Thymus (tissue), 11 donors: ENCODE results near the gene OR6N2. TPM values are rescaled to one million over a fixed set of nuclear protein-coding genes. Genes with fewer than 3 reads are reported as not detected.

Experiments used
- DNase-seq, 9 donors: peaks; one replicate each; pipeline ENCODE4 v3.0.0-alpha.2; 2013; ENCODE audit warnings: low spot score in 9 of 9, low read depth in 6 of 9, missing footprints in 1 of 9
- H3K27ac ChIP-seq, 2 donors: one replicate each; pipeline ENCODE4 v1.5.1; 2013; ENCODE audit warnings: control low read depth in 1 of 2, low read depth in 1 of 2, low read length in 1 of 2, mild to moderate bottlenecking in 1 of 2, moderate library complexity in 1 of 2
- H3K27me3 ChIP-seq, 2 donors: one replicate each; pipeline ENCODE4 v1.5.1; 2013; ENCODE audit warnings: low read length in 1 of 2; ENCODE audit not compliant: control insufficient read depth in 2 of 2, insufficient read depth in 1 of 2
- H3K36me3 ChIP-seq, 2 donors: one replicate each; pipeline ENCODE4 v1.5.1; 2013; ENCODE audit warnings: low read length in 1 of 2, mild to moderate bottlenecking in 1 of 2, moderate library complexity in 1 of 2; ENCODE audit not compliant: control insufficient read depth in 2 of 2, insufficient read depth in 2 of 2
- H3K4me1 ChIP-seq, 2 donors: one replicate each; pipeline ENCODE4 v1.5.1; 2013; ENCODE audit warnings: low read length in 2 of 2; ENCODE audit not compliant: control insufficient read depth in 2 of 2, insufficient read depth in 2 of 2
- H3K4me3 ChIP-seq, 2 donors: one replicate each; pipeline ENCODE4 v1.5.1; 2013; ENCODE audit warnings: low read length in 2 of 2, control low read depth in 1 of 2, mild to moderate bottlenecking in 1 of 2
- H3K9me3 ChIP-seq, 2 donors: one replicate each; pipeline ENCODE4 v1.5.1; 2013; ENCODE audit warnings: low read length in 1 of 2, mild to moderate bottlenecking in 1 of 2; ENCODE audit not compliant: control insufficient read depth in 2 of 2, insufficient read depth in 1 of 2
- WGBS: extraction: QIAGEN DNeasy Blood & Tissue Kit; methylation state at CpG from one replicate; pipeline ENCODE4 v1.1.7; 2013; 5-methylcytosine and 5-hydroxymethylcytosine counted together
- polyA plus RNA-seq: library from polyadenylated mRNA; stranded (reverse); fragments of 200-250 nt; gene quantifications from one replicate; pipeline ENCODE4 v1.2.3, GENCODE V29; 2013
- total RNA-seq: library from RNA; stranded (reverse); fragments of 120-200 nt; gene quantifications from one replicate; pipeline ENCODE4 v1.2.4, GENCODE V29; 2013
- donor health status: healthy.

The OR6N2 gene
- total and polyA plus RNA-seq, 2 donors = not detected

DNA sequence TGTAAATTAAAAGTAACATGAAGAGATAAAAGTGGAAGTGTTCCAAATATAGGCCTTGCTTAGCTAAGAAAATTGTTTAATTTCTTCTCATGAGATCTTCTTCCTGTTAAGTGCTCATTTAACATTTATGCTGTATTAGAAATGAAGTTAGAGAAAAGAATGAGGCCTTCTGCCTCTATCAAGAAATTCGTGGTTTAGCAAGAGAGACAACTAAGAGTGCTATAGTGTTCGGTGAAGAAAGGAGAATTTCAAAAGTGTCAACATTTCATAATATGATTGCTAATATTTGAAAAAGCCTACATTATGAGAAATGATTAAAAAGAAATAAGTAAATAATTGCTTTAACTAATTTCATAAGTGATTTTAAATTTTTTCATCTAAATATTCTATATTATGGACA is 31.3 kb upstream of the OR6N2 start:
- H3K4me3 ChIP-seq = no peak overlapping the region
- no peaks in the 10 kb centered on the region for H3K27me3 ChIP-seq
- no peaks in the 10 kb centered on the region for H3K36me3 ChIP-seq
- no peak for DNase-seq
- H3K4me1 ChIP-seq = no peaks in the 10 kb centered on the region
- 86% methylated on average over 2 of the region's 2 CpGs for WGBS
- H3K9me3 ChIP-seq = no peaks in the 10 kb centered on the region
- H3K27ac ChIP-seq = no peak overlapping the region

GRCh38 chr1:158810311-158810710 is 29.3 kb upstream of the OR6N2 start:
- no peaks in the 10 kb centered on the region for H3K4me1 ChIP-seq
- H3K27me3 ChIP-seq = no peaks in the 10 kb centered on the region
- no peaks in the 10 kb centered on the region for H3K36me3 ChIP-seq
- H3K4me3 ChIP-seq = no peak overlapping the region
- WGBS = 92% methylated on average over 4 of the region's 4 CpGs
- no peak overlapping the region for H3K27ac ChIP-seq
- no peak for DNase-seq
- H3K9me3 ChIP-seq = no peaks in the 10 kb centered on the region

- H3K27me3 ChIP-seq = no peaks in the 10 kb centered on the region
- H3K4me1 ChIP-seq = no peaks in the 10 kb centered on the region
- H3K36me3 ChIP-seq = no peaks in the 10 kb centered on the region
- H3K9me3 ChIP-seq = no peaks in the 10 kb centered on the region
- no peak for DNase-seq
- H3K27ac ChIP-seq = no peak overlapping the region
- H3K4me3 ChIP-seq = no peak overlapping the region
- WGBS = 89% methylated on average over 5 of the region's 5 CpGs
These were observed 28.9 kb upstream of the OR6N2 start for GRCh38 chr1:158809862-158810261.

DNA sequence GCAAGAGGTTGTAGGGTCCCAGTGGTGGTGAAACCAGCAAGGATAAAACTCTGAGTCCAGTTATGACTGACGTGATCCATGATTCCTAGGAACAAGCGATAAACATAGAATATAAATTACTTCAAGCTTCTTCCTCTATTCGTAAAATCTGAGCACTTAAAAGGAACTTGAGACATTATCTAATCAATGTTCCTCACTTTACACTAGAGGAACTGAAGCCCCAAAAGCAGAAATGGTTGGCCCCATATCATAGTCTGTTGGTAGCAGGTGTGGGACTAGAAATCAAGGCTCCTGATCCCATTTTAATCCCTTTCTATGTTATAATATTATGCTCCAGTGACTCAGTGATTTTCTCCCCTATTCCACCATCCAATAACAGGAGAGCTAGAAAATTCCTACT is 28.3 kb upstream of the OR6N2 start:
- Histone ChIP-seq H3K4me1 (no peaks in the 10 kb centered on the region), H3K9me3 (no peaks in the 10 kb centered on the region), H3K27me3 (no peaks in the 10 kb centered on the region), H3K36me3 (no peaks in the 10 kb centered on the region), H3K4me3 (no peak overlapping the region), H3K27ac (no peak overlapping the region)
- WGBS = 92% methylated on average over 3 of the region's 3 CpGs
- DNase-seq = no peak

- Histone ChIP-seq H3K9me3 (no peaks in the 10 kb centered on the region), H3K27ac (no peak overlapping the region), H3K4me1 (no peaks in the 10 kb centered on the region), H3K4me3 (no peak overlapping the region), H3K36me3 (no peaks in the 10 kb centered on the region), H3K27me3 (no peaks in the 10 kb centered on the region)
- DNase-seq = no peak
- 97% methylated on average over 6 of the region's 6 CpGs for WGBS
These were observed 26.0 kb upstream of the OR6N2 start for GRCh38 chr1:158806916-158807536.

DNA sequence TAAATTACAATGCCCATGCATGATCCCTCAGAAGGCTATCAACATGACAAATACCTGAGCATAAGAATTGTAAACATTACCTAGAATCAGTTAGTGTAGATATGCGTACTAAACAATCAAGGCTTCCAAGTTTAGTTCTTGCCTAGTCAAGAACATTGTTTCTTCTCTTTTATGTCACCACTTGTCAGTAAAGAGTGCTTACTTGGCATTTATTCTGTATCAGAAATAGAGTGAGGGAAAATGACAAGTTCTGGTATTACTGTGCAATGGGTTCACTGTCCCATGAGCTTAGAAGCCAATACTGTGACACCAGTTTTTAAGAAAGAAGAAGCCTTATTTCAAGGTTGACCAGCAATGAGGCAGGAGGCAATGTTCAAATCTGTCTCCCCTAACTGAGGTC is 22.7 kb upstream of the OR6N2 start:
- H3K27ac ChIP-seq = no peak overlapping the region
- no peak overlapping the region for H3K4me3 ChIP-seq
- no peak for DNase-seq
- no peaks in the 10 kb centered on the region for H3K4me1 ChIP-seq
- H3K9me3 ChIP-seq = no peaks in the 10 kb centered on the region
- no peaks in the 10 kb centered on the region for H3K27me3 ChIP-seq
- no peaks in the 10 kb centered on the region for H3K36me3 ChIP-seq
- 99% methylated on average over 1 of the region's 1 CpG for WGBS

DNA sequence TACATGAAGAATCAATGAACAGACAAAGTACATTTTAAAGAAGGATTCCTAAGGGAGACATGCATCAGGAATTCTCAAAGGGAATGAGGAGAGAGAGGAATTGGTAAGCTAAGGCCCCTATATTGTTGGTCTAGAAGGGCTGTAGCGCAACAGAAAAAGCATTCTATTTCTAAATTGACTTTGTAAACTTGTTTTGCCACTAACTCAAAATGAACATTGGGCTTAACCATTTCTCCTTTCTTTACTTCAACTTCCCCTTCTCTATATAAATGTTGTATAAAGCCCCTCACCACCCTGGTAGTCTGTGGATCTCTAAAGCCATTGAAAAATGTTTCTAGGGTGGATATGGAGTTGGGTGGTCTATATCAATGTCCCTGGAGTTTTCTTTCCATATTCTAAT is 20.4 kb upstream of the OR6N2 start:
- no peak for DNase-seq
- 97% methylated on average over 1 of the region's 1 CpG for WGBS
- no peak overlapping the region for H3K27ac ChIP-seq

DNA sequence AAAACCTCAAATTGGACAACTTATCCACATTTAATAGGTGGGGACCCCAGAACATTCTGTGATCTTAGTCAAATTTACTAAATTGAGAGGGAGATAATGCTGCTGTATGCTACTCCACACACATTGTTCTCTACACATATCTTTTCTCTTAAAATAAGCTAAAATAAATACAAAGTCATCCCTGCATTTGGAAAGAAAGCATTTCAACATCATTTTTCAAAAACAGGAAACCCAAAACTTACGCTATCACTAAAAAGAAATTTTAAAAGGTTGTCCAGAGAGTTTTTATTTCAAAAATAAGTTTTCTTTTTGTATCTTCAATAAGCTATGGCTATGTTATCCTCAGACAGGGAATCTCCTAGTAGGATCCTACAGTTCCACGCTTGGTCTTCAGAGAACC is 19.5 kb upstream of the OR6N2 start:
- H3K9me3 ChIP-seq = no peaks in the 10 kb centered on the region
- no peaks in the 10 kb centered on the region for H3K36me3 ChIP-seq
- DNase-seq = no peak
- no peaks in the 10 kb centered on the region for H3K4me1 ChIP-seq
- H3K27ac ChIP-seq = no peak overlapping the region
- WGBS = 94% methylated on average over 2 of the region's 2 CpGs
- no peaks in the 10 kb centered on the region for H3K27me3 ChIP-seq
- no peak overlapping the region for H3K4me3 ChIP-seq

More for the DNA sequence above, 20.4 kb upstream of the OR6N2 start:
- Histone ChIP-seq H3K36me3 (no peaks in the 10 kb centered on the region), H3K4me3 (no peak overlapping the region), H3K27me3 (no peaks in the 10 kb centered on the region), H3K9me3 (no peaks in the 10 kb centered on the region), H3K4me1 (no peaks in the 10 kb centered on the region)

DNA sequence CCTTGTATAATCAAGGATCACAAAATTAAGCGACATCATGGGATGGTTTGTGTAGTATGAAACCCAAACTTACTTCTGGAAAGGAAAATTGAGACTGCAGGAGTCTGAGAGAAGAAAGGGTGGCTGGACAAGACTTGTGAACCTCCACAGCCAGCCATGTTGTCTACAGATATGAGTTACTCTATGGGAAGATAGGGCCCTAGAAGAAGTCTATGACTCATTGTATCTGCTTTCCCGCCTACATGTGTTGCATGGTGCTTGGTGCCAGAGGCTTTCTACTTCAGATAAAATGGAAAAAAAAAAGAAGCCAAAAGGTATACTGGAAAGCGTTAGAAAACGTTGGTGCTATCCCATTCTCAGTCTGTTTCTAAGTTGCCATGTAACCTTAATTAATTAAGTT is 18.7 kb upstream of the OR6N2 start:
- Histone ChIP-seq H3K27ac (no peak overlapping the region), H3K4me1 (no peaks in the 10 kb centered on the region), H3K36me3 (no peaks in the 10 kb centered on the region), H3K27me3 (no peaks in the 10 kb centered on the region), H3K9me3 (no peaks in the 10 kb centered on the region), H3K4me3 (no peak overlapping the region)
- DNase-seq = no peak
- WGBS = 94% methylated on average over 4 of the region's 4 CpGs

DNA sequence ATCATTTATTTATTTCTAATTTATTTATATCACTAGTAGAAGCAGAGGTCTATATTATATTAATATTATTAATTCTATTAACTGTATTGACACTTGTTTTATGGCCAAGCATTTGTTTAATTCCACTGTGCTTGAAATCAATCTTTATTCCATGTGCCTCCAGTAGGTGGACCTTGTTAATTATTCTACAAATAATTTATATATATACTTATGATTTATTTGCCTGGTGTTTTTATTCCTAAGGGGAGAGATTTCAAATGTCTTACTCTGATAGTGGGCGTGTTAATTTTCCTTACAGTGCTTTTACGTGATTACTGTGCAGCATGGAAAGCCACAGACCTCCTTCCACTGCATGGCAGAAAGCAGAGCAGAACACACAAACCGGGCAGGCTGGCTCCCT is 17.5 kb upstream of the OR6N2 start:
- H3K36me3 ChIP-seq = no peaks in the 10 kb centered on the region
- WGBS = 95% methylated on average over 3 of the region's 3 CpGs
- DNase-seq = no peak
- H3K27me3 ChIP-seq = no peaks in the 10 kb centered on the region
- H3K9me3 ChIP-seq = no peaks in the 10 kb centered on the region
- no peak overlapping the region for H3K4me3 ChIP-seq
- no peak overlapping the region for H3K27ac ChIP-seq
- H3K4me1 ChIP-seq = no peaks in the 10 kb centered on the region
